GM21381 (cell line): ENCODE data around the gene RBM12.
"Not testable (repeated sequence)": the region's sequence is repeated elsewhere in the genome, so short reads cannot be mapped to it uniquely, and the experiment has no call there.

Source experiments
- ATAC-seq: cut with Tn5 transposase; IDR thresholded peaks from one replicate; pipeline ENCODE4 v1.9.1; 2021; ENCODE audit warnings: mild to moderate bottlenecking, moderate library complexity; ENCODE audit not compliant: unreplicated experiment

Gene RBM12, protein sequence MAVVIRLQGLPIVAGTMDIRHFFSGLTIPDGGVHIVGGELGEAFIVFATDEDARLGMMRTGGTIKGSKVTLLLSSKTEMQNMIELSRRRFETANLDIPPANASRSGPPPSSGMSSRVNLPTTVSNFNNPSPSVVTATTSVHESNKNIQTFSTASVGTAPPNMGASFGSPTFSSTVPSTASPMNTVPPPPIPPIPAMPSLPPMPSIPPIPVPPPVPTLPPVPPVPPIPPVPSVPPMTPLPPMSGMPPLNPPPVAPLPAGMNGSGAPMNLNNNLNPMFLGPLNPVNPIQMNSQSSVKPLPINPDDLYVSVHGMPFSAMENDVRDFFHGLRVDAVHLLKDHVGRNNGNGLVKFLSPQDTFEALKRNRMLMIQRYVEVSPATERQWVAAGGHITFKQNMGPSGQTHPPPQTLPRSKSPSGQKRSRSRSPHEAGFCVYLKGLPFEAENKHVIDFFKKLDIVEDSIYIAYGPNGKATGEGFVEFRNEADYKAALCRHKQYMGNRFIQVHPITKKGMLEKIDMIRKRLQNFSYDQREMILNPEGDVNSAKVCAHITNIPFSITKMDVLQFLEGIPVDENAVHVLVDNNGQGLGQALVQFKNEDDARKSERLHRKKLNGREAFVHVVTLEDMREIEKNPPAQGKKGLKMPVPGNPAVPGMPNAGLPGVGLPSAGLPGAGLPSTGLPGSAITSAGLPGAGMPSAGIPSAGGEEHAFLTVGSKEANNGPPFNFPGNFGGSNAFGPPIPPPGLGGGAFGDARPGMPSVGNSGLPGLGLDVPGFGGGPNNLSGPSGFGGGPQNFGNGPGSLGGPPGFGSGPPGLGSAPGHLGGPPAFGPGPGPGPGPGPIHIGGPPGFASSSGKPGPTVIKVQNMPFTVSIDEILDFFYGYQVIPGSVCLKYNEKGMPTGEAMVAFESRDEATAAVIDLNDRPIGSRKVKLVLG

DNA sequence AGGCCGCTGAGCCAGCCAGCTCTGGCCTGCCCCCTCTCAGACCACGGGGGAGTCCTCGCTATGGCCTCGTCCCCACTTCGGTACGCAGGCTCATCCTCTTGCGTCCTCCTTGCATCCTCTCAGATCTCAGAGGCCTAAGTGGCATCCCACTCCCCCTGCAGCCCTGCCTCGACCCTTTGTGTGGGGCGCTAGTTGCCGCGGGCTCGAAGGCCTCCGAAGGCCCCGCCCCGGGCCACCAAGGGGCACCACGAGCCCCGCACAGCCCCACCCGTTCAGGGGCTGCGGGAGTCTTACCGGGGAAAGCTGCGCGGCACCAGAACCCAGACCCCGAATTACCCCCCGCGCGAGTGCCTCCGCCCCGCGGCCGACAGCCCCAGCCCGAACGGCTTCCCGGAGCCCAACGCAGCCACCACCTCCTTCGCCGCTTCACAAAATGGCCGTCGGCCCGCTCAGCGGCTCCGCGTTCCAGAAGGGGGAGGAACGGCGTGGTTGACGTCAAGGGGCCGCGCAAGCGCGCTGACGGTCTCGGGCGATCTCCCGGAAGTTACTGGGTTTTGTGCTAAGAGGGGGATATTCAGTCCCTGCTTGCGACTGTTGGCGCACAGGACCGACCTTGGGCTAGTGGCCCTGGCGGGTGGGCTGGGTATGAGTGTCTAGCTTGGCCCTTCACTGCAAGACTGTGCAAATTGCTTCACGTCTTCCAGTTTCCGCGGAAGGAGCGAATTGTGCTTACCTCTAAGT lies at the start of gene RBM12, which contains the start of gene CPNE1:
Gene RBM12 (minus strand): TSS at position 435 of the 741 bp plus-strand sequence. CDS start 9,578 bp downstream, outside the sequence.
Gene CPNE1 (minus strand): TSS at position 435 of the 741 bp plus-strand sequence. CDS start 31,977 bp downstream, outside the sequence.
- peak; percentile 72 for ATAC-seq

DNA sequence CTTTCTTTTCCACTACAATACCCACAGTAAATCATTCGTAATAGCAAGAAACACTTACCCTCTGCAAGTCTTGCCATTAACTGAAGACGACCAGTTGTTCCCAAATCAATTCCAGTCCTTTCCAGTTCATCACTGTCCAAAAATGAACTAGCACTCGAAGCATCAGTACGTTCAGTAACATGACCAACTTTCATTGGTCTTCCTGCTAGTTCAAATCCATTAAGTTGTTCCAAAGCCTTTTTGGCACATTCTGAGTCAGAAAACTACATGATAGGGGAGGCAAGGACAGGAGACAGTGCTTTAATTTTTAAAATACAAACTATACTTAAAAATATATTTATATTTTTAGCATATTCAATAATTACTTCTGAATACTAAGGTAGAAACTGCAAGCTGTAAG lies 49.4 kb upstream of the RBM12 start:
- ATAC-seq, result no peak

DNA sequence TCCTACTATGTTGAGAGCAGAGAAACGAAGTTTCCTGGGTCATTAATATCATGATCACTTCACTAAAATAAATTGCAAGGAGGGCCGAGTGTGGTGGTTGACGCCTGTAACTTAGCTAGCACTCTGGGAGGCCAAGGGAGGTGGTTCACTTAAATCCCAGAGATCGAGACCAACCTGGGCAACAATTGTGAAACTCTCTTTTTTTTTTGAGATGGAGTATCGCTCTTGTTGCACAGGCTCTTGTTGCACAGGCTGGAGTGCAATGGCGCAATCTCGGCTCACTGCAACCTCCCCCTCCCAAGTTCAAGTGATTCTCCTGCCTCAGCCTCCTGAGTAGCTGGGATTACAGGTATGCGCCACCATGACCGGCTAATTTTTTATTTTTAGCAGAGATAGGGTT lies 48.4 kb upstream of the RBM12 start:
- ATAC-seq, result not testable (repeated sequence)

GRCh38 chr20:35711588-35712209 lies 47.0 kb upstream of the RBM12 start:
- ATAC-seq, result no peak

DNA sequence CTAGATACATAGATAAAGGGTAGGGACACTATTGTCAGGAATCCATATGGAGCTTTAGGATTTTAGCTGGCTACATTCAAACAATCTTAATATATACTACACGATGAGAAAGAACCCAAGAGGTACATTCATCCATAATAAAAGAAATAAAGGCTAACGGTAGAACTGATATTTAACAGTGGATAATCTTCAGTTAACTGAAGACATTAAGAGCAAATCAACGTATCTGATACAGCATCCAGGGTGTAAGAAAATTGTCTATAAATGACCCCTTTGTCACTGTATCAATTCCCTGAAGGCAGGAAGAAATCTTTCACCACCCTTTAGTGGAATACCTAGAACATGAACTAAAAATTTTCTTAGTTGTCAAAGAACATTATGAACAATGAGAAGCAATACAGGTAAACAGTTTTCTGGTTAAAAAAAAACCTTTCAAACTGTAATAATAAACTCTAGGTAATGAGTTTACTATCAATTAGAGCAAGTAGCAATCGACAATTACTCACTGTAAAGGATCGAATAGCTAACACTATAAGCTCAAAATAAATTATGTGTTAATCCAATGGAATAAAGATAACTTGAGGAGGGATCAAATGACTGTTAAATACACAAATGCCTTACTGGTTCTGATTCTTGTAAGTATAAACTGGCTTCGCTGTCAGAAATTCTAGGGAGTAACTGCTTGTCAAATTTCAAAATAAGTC lies 46.3 kb upstream of the RBM12 start:
- no peak for ATAC-seq

DNA sequence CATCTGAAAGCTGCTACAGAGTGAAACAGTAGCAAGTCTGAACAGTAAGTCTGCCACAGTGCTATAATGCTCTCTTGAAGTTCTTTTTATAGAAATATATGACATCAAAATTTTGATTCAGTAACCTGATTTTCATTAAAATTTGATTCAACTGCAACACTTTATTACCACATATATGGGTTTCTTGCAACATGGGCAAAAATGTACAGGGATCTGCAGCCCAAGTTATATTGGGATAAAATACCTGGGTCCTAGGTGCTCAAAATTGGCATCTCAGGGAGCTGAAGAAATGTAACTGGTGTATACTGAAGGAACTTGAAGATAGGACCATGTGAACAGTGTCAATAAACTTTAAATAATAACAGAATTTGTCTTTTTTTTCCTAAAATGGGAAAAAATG lies 45.3 kb upstream of the RBM12 start:
- no peak for ATAC-seq

DNA sequence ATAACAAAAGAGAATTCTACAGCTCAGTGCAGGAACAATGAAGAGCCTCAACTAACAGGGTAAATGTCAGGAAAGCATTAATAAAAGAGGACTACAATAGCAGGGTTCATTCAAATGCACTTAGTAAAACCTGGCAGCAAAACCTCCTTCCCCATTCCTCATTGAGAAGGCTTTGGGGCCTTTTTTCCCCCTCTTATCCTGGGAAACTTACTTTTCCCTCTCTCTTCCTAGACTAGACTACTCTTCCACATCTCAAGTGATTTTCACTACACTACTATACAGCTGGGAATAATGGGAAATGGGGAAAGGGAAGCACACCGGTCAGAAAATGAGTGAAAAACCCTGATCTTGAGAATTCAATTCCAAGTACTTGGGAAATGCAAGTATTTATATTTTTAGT lies 44.6 kb upstream of the RBM12 start:
- ATAC-seq, result no peak

- no peak for ATAC-seq
Measured at GRCh38 chr20:35708502-35708901, 43.8 kb upstream of the RBM12 start.

- not testable (repeated sequence) for ATAC-seq
Measured at GRCh38 chr20:35706591-35707529, 42.2 kb upstream of the RBM12 start.

GRCh38 chr20:35705894-35706293 lies 41.2 kb upstream of the RBM12 start:
- ATAC-seq, result not testable (repeated sequence)

DNA sequence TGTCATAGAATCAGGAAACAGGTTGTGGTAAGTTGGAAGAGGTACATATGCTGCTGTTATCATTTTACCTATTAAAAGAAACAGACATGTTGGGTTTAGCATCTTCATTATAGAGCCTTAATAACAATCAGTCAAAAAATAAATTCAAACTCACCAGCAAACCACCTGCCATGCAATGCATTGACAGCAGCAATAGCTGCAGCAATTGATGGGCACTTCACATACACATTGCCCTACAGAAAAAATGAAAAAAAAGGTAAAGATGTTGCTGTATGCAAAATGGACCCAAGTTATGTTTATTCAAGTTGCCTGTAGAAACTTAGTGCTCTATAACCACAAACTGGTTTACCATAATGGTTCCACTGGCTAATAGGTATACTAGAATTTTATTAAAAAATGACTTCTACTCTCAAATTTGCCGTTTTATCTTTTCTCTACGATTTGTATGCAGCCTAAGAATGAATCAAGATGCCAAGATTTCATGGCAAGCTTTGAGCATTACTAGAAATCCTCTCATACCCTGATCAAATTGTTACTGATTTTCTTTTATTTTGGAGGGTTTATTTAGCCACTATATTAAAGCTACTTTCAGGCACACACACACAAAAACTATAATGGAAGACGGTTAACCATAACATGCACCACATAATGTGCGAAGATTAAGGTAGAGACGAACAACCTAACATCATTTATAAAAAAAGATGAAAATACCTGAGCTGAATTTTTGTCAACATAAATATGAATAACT lies 40.0 kb upstream of the RBM12 start:
- no peak for ATAC-seq

DNA sequence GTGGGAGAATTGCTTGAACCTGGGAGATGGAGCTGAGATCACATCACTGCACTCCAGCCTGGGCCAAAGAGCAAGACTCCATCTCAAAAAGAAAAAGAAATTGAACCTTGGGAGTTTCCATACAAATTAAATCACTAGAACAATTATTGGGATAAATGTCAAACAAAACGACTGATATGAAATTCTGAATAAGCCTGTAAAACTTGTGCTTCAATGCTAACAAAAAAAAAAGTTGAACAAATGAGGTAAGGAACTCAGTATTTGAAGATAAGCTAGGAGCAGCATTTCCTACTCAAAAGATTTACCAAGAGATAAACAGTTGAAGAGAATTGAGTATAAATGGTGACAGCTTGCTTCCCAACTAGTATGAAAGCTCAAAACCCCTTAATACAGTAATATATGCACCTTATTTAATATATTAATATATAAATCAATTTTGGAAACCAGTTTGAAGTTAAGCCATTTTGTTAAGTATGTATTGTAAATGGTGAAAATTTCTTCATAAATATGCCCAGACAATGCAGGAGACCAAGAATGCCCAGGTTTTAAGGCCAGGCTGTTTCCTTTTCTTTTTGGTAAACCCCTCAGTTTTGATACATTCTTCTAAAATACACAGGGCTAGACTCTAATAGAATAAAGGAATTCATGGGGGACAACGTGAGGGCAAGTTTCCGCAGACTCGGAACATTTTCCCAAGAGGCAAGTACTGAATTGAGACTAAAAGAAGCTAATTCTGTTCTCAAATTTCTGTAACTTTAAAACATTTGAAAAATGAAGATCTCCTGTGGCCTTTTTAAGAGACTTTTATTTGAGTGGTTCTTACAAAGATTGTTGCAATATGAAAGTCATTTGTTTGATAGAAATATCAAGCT lies 38.4 kb upstream of the RBM12 start:
- no peak for ATAC-seq

DNA sequence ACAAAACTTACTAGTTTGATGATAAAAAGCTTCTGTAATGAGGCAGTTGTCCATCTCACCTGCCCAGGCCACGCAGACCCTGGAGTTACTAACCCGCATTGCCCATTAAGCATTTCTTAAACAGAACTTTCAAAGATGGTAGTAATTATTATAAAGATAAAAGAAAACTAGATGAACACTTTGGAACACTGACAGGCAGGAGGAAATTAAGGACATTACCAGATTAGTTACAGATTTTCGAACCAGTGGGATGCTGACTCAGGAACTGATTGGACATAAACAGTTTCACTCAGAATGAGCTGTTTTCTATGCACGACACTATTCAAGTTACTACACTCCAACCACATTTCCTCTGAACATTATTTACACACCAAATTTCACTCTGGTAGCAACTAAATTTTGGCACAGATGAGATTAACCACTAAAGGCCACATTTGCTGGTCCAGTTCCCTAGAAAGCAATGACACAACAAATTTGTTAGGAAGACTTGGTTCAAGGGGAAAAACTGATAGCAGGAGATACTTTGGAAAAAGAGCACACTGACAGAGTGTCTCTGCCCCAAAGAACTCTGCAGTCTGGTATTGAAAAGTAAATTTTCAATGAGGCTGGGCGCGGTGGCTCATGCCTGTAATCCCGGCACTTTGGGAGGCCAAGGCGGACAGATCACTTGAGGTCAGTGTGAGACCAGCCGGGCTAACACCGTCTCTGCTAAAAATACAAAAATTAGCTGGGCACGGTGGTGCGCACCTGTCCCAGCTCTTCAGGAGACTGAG lies 37.5 kb upstream of the RBM12 start:
- ATAC-seq, result no peak

GRCh38 chr20:35700625-35701148 lies 36.0 kb upstream of the RBM12 start:
- no peak for ATAC-seq

- ATAC-seq, result no peak
Measured at GRCh38 chr20:35699957-35700624, 35.4 kb upstream of the RBM12 start.
